HEK293 (cell line): ENCODE data around the gene HID1.
A peak's percentile ranks its signal among the peaks of the same experiment; 100 is the strongest.

Experiments used
- CTCF ChIA-PET: fragments of 350-600 bp; formaldehyde crosslinking; extraction: SDS; loops from one replicate; lab custom pipeline; 2021; ENCODE audit warnings: antibody characterized with exemption; lab: Yijun Ruan, JAX
- POLR2A ChIA-PET: fragments of 300-600 bp; formaldehyde crosslinking; extraction: SDS; loops from one replicate; lab custom pipeline; 2020; ENCODE audit warnings: antibody characterized with exemption, inconsistent platforms; lab: Yijun Ruan, JAX
- H3K27ac ChIP-seq: fragments of 200-500 bp; sonication (Bioruptor generic); 2 replicates; pipeline ENCODE4 v1.5.1; 2014; ENCODE audit warnings: low read depth, low read length, control low read depth, inconsistent platforms; ENCODE audit errors: extremely low read depth
- H3K36me3 ChIP-seq, 2 experiments: fragments of 200-500 bp in 1 of 2; sonication (Bioruptor generic) in 1 of 2; 1 replicate in 1 of 2; 2 replicates in 1 of 2; pipeline ENCODE4 v1.5.1; 2014 to 2017; ENCODE audit warnings: inconsistent platforms in 2 of 2, low read length in 2 of 2; ENCODE audit not compliant: control insufficient read depth in 2 of 2, insufficient read depth in 1 of 2
- H3K4me1 ChIP-seq: fragments of 200-500 bp; sonication (Bioruptor generic); 2 replicates; pipeline ENCODE4 v1.5.1; 2014; ENCODE audit warnings: mild to moderate bottlenecking, low read length, inconsistent platforms; ENCODE audit not compliant: control insufficient read depth, insufficient read depth
- H3K4me3 ChIP-seq: 2 replicates; pipeline ENCODE4 v1.5.1; 2011; ENCODE audit warnings: low read depth, mild to moderate bottlenecking, control low read depth, low read length, moderate library complexity
- H3K9me3 ChIP-seq: fragments of 200-500 bp; sonication (Bioruptor generic); 2 replicates; pipeline ENCODE4 v1.5.1; 2014; ENCODE audit warnings: low read depth, low read length, inconsistent platforms; ENCODE audit not compliant: control insufficient read depth, insufficient read depth
- BCL11B ChIP-seq: fragments of 450-650 bp; formaldehyde crosslinking; IDR thresholded peaks from 2 replicates; pipeline ENCODE4 v1.5.1; 2016; ENCODE audit warnings: low read depth, missing biosample characterization, missing genetic modification characterization
- FEZF1 ChIP-seq: fragments of 450-650 bp; formaldehyde crosslinking; IDR thresholded peaks from 2 replicates; pipeline ENCODE4 v1.5.1; 2016; ENCODE audit warnings: missing biosample characterization, missing genetic modification characterization
- GLI2 ChIP-seq: fragments of 450-650 bp; formaldehyde crosslinking; IDR thresholded peaks from 2 replicates; pipeline ENCODE4; 2017; ENCODE audit warnings: missing biosample characterization, missing genetic modification characterization, low read depth, borderline replicate concordance
- GLIS2 ChIP-seq: fragments of 450-650 bp; formaldehyde crosslinking; IDR thresholded peaks from 2 replicates; pipeline ENCODE4 v1.5.1; 2016; ENCODE audit warnings: missing biosample characterization, missing genetic modification characterization
- HOXA7 ChIP-seq: sonication (generic); formaldehyde crosslinking; IDR thresholded peaks from 2 replicates; pipeline ENCODE4 v1.8.1; 2022; ENCODE audit warnings: missing genetic modification reagents, borderline replicate concordance
- IKZF3 ChIP-seq: fragments of 450-650 bp; IDR thresholded peaks from 2 replicates; pipeline ENCODE4 v1.5.0; 2018; ENCODE audit warnings: missing biosample characterization, mild to moderate bottlenecking, missing genetic modification characterization, moderate library complexity
- KLF1 ChIP-seq: fragments of 450-650 bp; formaldehyde crosslinking; IDR thresholded peaks from 2 replicates; pipeline ENCODE4 v1.5.1; 2016; ENCODE audit warnings: missing biosample characterization, missing genetic modification characterization
- OVOL3 ChIP-seq: fragments of 450-650 bp; formaldehyde crosslinking; IDR thresholded peaks from 2 replicates; pipeline ENCODE4 v1.5.1; 2016; ENCODE audit warnings: missing biosample characterization, missing genetic modification characterization
- SCRT1 ChIP-seq: fragments of 450-650 bp; formaldehyde crosslinking; IDR thresholded peaks from 2 replicates; pipeline ENCODE4 v1.5.1; 2016; ENCODE audit warnings: missing biosample characterization, missing genetic modification characterization, borderline replicate concordance
- SP2 ChIP-seq: fragments of 450-650 bp; formaldehyde crosslinking; IDR thresholded peaks from 2 replicates; pipeline ENCODE4 v1.5.1; 2016; ENCODE audit warnings: missing biosample characterization, missing genetic modification characterization
- SP3 ChIP-seq: fragments of 450-650 bp; formaldehyde crosslinking; IDR thresholded peaks from 2 replicates; pipeline ENCODE4 v1.5.1; 2016; ENCODE audit warnings: missing biosample characterization, missing genetic modification characterization
- YY2 ChIP-seq: fragments of 450-650 bp; formaldehyde crosslinking; IDR thresholded peaks from 2 replicates; pipeline ENCODE4 v1.5.1; 2016; ENCODE audit warnings: missing biosample characterization, missing genetic modification characterization
- ZBTB17 ChIP-seq: fragments of 450-650 bp; formaldehyde crosslinking; IDR thresholded peaks from 2 replicates; pipeline ENCODE4 v1.5.1; 2016; ENCODE audit warnings: missing biosample characterization, missing genetic modification characterization
- ZFP37 ChIP-seq: fragments of 450-650 bp; formaldehyde crosslinking; IDR thresholded peaks from 2 replicates; pipeline ENCODE4 v1.5.1; 2016; ENCODE audit warnings: missing biosample characterization, missing genetic modification characterization
- ZNF112 ChIP-seq: fragments of 450-650 bp; formaldehyde crosslinking; IDR thresholded peaks from 2 replicates; pipeline ENCODE4 v1.5.0; 2017; ENCODE audit warnings: missing biosample characterization, missing genetic modification characterization
- ZNF121 ChIP-seq: fragments of 450-650 bp; formaldehyde crosslinking; IDR thresholded peaks from 2 replicates; pipeline ENCODE4 v1.5.1; 2016; ENCODE audit warnings: missing biosample characterization, missing genetic modification characterization
- ZNF140 ChIP-seq: fragments of 450-650 bp; formaldehyde crosslinking; IDR thresholded peaks from 2 replicates; pipeline ENCODE4 v1.5.1; 2016; ENCODE audit warnings: missing biosample characterization, missing genetic modification characterization
- ZNF174 ChIP-seq: fragments of 450-650 bp; formaldehyde crosslinking; IDR thresholded peaks from 2 replicates; pipeline ENCODE4 v1.5.0; 2017; ENCODE audit warnings: missing biosample characterization, mild to moderate bottlenecking, missing genetic modification characterization
- ZNF302 ChIP-seq: fragments of 450-650 bp; formaldehyde crosslinking; IDR thresholded peaks from 2 replicates; pipeline ENCODE4 v1.5.1; 2016; ENCODE audit warnings: missing biosample characterization, missing genetic modification characterization, low read depth
- ZNF426 ChIP-seq: fragments of 450-650 bp; formaldehyde crosslinking; IDR thresholded peaks from 2 replicates; pipeline ENCODE4 v1.5.1; 2017; ENCODE audit warnings: missing biosample characterization, missing genetic modification characterization, mild to moderate bottlenecking, inconsistent platforms, moderate library complexity
- ZNF521 ChIP-seq: fragments of 450-650 bp; formaldehyde crosslinking; IDR thresholded peaks from 2 replicates; pipeline ENCODE4 v1.5.1; 2017; ENCODE audit warnings: missing biosample characterization, mild to moderate bottlenecking, missing genetic modification characterization
- ZNF585B ChIP-seq: fragments of 450-650 bp; formaldehyde crosslinking; IDR thresholded peaks from 2 replicates; pipeline ENCODE4 v1.5.1; 2016; ENCODE audit warnings: missing biosample characterization, missing genetic modification characterization
- ZNF596 ChIP-seq: fragments of 450-650 bp; IDR thresholded peaks from 2 replicates; pipeline ENCODE4 v1.5.0; 2018; ENCODE audit warnings: missing biosample characterization, mild to moderate bottlenecking, missing genetic modification characterization, moderate library complexity
- ZNF768 ChIP-seq: fragments of 450-650 bp; formaldehyde crosslinking; IDR thresholded peaks from 2 replicates; pipeline ENCODE4 v1.5.1; 2018; ENCODE audit warnings: missing biosample characterization, mild to moderate bottlenecking, missing genetic modification characterization
- ZNF843 ChIP-seq: fragments of 450-650 bp; formaldehyde crosslinking; IDR thresholded peaks from 2 replicates; pipeline ENCODE4 v1.5.1; 2016; ENCODE audit warnings: missing biosample characterization, missing genetic modification characterization
- ZXDB ChIP-seq: fragments of 450-650 bp; formaldehyde crosslinking; IDR thresholded peaks from 2 replicates; pipeline ENCODE4 v1.5.1; 2016; ENCODE audit warnings: missing biosample characterization, missing genetic modification characterization
- TF ChIP-seq, protein P1 (sequence below): fragments of 450-650 bp; formaldehyde crosslinking; IDR thresholded peaks from 2 replicates; pipeline ENCODE4 v1.5.1; 2016; ENCODE audit warnings: missing biosample characterization, missing genetic modification characterization
- TF ChIP-seq, protein P2 (sequence below): fragments of 450-650 bp; formaldehyde crosslinking; IDR thresholded peaks from 2 replicates; pipeline ENCODE4 v1.5.1; 2016; ENCODE audit warnings: missing biosample characterization, missing genetic modification characterization
- TF ChIP-seq, protein P3 (sequence below): fragments of 450-650 bp; formaldehyde crosslinking; IDR thresholded peaks from 2 replicates; pipeline ENCODE4 v1.5.1; 2016; ENCODE audit warnings: missing biosample characterization, missing genetic modification characterization

HID1 gene

DNA sequence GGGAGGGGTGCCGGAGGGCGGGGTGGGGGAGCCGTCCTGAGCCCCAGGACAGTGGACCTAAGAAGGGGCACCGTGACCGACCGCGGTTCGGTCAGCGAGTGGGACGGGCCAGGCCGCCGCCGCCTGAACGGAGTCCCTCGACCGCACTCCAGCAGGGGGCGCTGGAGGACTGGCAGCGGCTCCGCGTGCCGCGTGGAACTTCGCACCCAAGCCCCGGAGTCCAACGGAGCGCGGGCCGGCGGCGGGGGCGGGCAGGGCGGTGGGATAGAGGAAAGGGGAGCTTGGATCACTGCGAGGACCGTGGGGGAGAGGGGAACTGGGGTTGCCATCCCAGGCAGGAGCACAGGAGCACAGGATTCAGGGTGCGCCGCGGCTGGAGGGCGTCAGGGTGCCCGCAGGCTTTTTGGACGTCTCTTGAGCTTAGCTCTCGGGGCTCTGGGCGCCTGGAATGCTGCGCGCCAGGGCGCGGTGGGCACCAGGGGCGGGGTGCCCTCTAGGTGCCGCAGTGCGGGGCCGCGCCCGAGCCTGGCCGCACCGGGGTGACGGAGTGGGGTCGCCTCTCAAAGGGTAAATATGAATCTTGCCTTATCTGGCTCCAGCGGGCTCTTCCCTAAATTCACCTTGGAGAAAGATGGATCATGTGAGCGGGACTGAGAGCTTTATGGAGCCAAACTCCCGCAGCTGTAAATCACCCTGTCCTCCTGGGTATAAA is 48.9 kb downstream of the HID1 start (continued):
- TF ChIP-seq, protein P1, sequence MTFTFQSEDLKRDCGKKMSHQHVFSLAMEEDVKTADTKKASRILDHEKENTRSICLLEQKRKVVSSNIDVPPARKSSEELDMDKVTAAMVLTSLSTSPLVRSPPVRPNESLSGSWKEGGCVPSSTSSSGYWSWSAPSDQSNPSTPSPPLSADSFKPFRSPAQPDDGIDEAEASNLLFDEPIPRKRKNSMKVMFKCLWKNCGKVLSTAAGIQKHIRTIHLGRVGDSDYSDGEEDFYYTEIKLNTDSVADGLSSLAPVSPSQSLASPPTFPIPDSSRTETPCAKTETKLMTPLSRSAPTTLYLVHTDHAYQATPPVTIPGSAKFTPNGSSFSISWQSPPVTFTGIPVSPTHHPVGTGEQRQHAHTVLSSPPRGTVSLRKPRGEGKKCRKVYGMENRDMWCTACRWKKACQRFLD (tag by site-specific recombination) = no peak
- TF ChIP-seq ZXDB (tag by site-specific recombination) = no peak
- no peak for TF ChIP-seq FEZF1
- peak; percentile 23; the same call in 1 of the 2 replicates for TF ChIP-seq ZBTB17
- no peak for TF ChIP-seq SP3 (tag by site-specific recombination)
- no peak for TF ChIP-seq ZNF426 (tag by site-specific recombination)
- no peak for TF ChIP-seq ZNF140 (tag by site-specific recombination)
- TF ChIP-seq ZNF174 = no peak
- TF ChIP-seq OVOL3 (tag by site-specific recombination) = no peak
- TF ChIP-seq ZNF843 (tag by site-specific recombination) = 0 out of 2 replicates have a peak, but pooled peaks have one; percentile 31
- no peak for TF ChIP-seq ZNF521 (tag by site-specific recombination)
- no peak for TF ChIP-seq GLIS2 (tag by site-specific recombination)
- TF ChIP-seq ZNF768 (tag by site-specific recombination) = no peak
- TF ChIP-seq IKZF3 (tag by site-specific recombination) = no peak
- no peak for TF ChIP-seq YY2 (tag by site-specific recombination)
- no peak for TF ChIP-seq SCRT1 (tag by site-specific recombination)
- TF ChIP-seq, protein P2, sequence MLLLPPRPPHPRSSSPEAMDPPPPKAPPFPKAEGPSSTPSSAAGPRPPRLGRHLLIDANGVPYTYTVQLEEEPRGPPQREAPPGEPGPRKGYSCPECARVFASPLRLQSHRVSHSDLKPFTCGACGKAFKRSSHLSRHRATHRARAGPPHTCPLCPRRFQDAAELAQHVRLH (tag by site-specific recombination) = no peak
- 0 out of 2 replicates have a peak, but pooled peaks have one; percentile 56 for TF ChIP-seq ZFP37 (tag by site-specific recombination)
- TF ChIP-seq ZNF112 (tag by site-specific recombination) = no peak
- TF ChIP-seq, protein P3, sequence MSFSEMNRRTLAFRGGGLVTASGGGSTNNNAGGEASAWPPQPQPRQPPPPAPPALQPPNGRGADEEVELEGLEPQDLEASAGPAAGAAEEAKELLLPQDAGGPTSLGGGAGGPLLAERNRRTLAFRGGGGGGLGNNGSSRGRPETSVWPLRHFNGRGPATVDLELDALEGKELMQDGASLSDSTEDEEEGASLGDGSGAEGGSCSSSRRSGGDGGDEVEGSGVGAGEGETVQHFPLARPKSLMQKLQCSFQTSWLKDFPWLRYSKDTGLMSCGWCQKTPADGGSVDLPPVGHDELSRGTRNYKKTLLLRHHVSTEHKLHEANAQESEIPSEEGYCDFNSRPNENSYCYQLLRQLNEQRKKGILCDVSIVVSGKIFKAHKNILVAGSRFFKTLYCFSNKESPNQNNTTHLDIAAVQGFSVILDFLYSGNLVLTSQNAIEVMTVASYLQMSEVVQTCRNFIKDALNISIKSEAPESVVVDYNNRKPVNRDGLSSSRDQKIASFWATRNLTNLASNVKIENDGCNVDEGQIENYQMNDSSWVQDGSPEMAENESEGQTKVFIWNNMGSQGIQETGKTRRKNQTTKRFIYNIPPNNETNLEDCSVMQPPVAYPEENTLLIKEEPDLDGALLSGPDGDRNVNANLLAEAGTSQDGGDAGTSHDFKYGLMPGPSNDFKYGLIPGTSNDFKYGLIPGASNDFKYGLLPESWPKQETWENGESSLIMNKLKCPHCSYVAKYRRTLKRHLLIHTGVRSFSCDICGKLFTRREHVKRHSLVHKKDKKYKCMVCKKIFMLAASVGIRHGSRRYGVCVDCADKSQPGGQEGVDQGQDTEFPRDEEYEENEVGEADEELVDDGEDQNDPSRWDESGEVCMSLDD (tag by site-specific recombination) = 0 out of 2 replicates have a peak, but pooled peaks have one; percentile 3
- TF ChIP-seq HOXA7 (CRISPR knock-in tag) = no peak

DNA sequence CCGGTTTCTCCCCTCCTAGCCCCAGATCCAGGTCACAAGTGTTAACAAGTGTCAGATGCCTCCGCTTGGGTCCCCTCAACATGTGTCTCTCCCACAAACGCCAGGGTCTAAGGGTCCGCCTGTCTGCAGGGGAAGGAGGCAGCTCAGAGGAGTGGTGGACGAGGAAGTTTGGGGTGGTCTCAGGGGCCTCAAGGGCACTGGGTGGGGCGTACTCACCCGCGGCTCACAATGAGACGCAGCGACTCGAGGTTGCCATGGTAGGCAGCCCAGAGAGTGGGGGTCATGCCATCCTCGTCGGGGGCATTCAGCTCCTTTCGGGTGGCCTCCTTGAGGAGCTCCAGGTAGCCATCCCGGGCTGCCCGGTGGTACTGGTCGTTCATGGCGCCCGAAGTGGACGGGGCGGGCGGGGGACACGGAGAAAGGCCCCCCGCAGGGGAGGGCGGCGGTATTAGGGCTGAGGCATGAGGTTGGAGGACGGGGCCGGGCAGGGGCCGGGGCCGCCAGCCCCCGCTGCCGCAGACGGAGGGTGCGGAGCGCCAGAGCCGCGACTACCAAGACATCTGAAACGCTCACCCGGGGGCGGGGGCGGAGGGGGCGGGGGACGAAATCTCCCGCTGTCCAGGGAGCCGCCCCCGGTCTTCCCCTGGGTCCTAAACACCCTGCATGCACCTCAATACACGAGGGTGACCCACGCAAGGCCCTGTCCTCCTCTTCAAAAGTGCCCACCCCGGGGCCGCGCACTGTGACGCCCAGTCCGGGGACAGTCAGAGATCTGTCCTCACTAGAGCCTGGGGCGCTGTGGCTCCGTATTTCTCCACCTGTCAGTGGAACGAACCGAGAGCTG is 49.6 kb downstream of the HID1 start, which contains the start of gene USH1G:
Gene USH1G (minus strand): TSS at position 562 of the 844 bp plus-strand sequence. CDS start 182 bp downstream, at position 380.
- Histone ChIP-seq H3K9me3 (no peaks in the 10 kb centered on the region), H3K4me3 (peak within 1 kb of the TSS; percentile 37), H3K27ac (no peak within 1 kb of the TSS), H3K4me1 (no peaks in the 10 kb centered on the region), H3K36me3 (peaks cover 0 to 5% of the 10 kb centered on the region in 2 experiments; a peak in 1 of 3 replicates)
- ChIA-PET CTCF (interaction anchor here (0.5 to 6.3 kb wide), 16 partner anchors 9 to 278 kb away, joined by 3 to 69 read pairs (median 3); no protein-coding TSS in a partner anchor), POLR2A (interaction anchor here (0.5 to 2.5 kb wide), 3 partner anchors 35 to 147 kb away, joined by 4 to 8 read pairs (median 5); partner anchors contain the start of genes FDXR and NAT9)
- TF ChIP-seq ZNF121 (tag by site-specific recombination) (no peak), SP2 (tag by site-specific recombination) (0 out of 2 replicates have a peak, but pooled peaks have one; percentile 15), BCL11B (tag by site-specific recombination) (0 out of 2 replicates have a peak, but pooled peaks have one; percentile 21), SP3 (tag by site-specific recombination) (peak; percentile 61), KLF1 (peak; percentile 40; the same call in 1 of the 2 replicates), GLI2 (tag by site-specific recombination) (no peak), ZNF302 (tag by site-specific recombination) (no peak), ZNF585B (no peak), ZNF596 (no peak), ZNF112 (tag by site-specific recombination) (no peak)
- TF ChIP-seq, protein P3 (tag by site-specific recombination) = 0 out of 2 replicates have a peak, but pooled peaks have one; percentile 17
